GM23338 (cell line): Measurements from ENCODE around the gene ISG20. TPM values are rescaled to one million over a fixed set of nuclear protein-coding genes. Genes with fewer than 3 reads are reported as not detected.

Experiments
- ATAC-seq: fragments of 200-7000 bp; cut with Tn5 transposase; 3 replicates; pipeline ENCODE4 v1.9.1; 2020
- DNase-seq: peaks from one replicate; pipeline ENCODE4 v3.0.0-alpha.2; 2015; ENCODE audit warnings: low spot score
- H2AFZ ChIP-seq: fragments of 200-600 bp; sonication (generic); 2 replicates; pipeline ENCODE4 v1.8.0; 2016; ENCODE audit warnings: antibody characterized with exemption, mild to moderate bottlenecking, moderate library complexity
- H3F3A ChIP-seq: fragments of 200-600 bp; sonication (generic); replicated peaks from 2 replicates; pipeline ENCODE4 v1.8.0; 2017; ENCODE audit warnings: antibody characterized with exemption, mixed run types, low read depth
- H3K27ac ChIP-seq: fragments of 200-600 bp; sonication (generic); 2 replicates; pipeline ENCODE4 v1.6.1; 2016; ENCODE audit warnings: low read depth
- H3K27me3 ChIP-seq: fragments of 200-600 bp; sonication (generic); 2 replicates; pipeline ENCODE4 v1.8.0; 2016; ENCODE audit warnings: mild to moderate bottlenecking, mixed run types, moderate library complexity; ENCODE audit not compliant: insufficient read depth
- H3K36me3 ChIP-seq: fragments of 200-600 bp; sonication (generic); 2 replicates; pipeline ENCODE4 v1.8.0; 2016; ENCODE audit warnings: mild to moderate bottlenecking; ENCODE audit not compliant: insufficient read depth
- H3K4me1 ChIP-seq: fragments of 200-600 bp; sonication (generic); 2 replicates; pipeline ENCODE4 v1.8.0; 2016; ENCODE audit warnings: mild to moderate bottlenecking, moderate library complexity; ENCODE audit not compliant: insufficient read depth
- H3K4me2 ChIP-seq: fragments of 200-600 bp; sonication (generic); 2 replicates; pipeline ENCODE4 v1.7.1; 2017; ENCODE audit warnings: mixed run types
- H3K4me3 ChIP-seq: fragments of 200-600 bp; sonication (generic); 2 replicates; pipeline ENCODE4 v1.6.1; 2016; ENCODE audit warnings: mixed run types
- H3K79me2 ChIP-seq: fragments of 200-600 bp; sonication (generic); replicated peaks from 2 replicates; pipeline ENCODE4 v1.8.0; 2017; ENCODE audit warnings: mild to moderate bottlenecking; ENCODE audit not compliant: insufficient read depth
- H3K9me2 ChIP-seq: fragments of 200-600 bp; sonication (generic); 2 replicates; pipeline ENCODE4 v1.8.0; 2017; ENCODE audit not compliant: insufficient read depth
- H4K20me1 ChIP-seq: fragments of 200-600 bp; sonication (generic); replicated peaks from 2 replicates; pipeline ENCODE4 v1.8.0; 2017; ENCODE audit warnings: mild to moderate bottlenecking; ENCODE audit not compliant: insufficient read depth
- H3K27ac Mint-ChIP-seq: 2 replicates; pipeline ENCODE4 v1.8.0; 2020; ENCODE audit warnings: inconsistent platforms, mild to moderate bottlenecking, moderate library complexity, mixed read lengths
- H3K27me3 Mint-ChIP-seq: 3 replicates; pipeline ENCODE4 v1.8.0; 2022; ENCODE audit warnings: low read depth, mild to moderate bottlenecking, moderate library complexity, mixed read lengths, inconsistent platforms; ENCODE audit not compliant: insufficient read depth, poor library complexity
- H3K36me3 Mint-ChIP-seq: 3 replicates; pipeline ENCODE4 v1.8.0; 2021; ENCODE audit warnings: low read depth, mild to moderate bottlenecking, inconsistent platforms, moderate library complexity, mixed read lengths
- H3K4me1 Mint-ChIP-seq: 3 replicates; pipeline ENCODE4 v1.8.0; 2020; ENCODE audit warnings: mild to moderate bottlenecking, inconsistent platforms, mixed read lengths
- H3K4me3 Mint-ChIP-seq: 3 replicates; pipeline ENCODE4 v1.8.0; 2021; ENCODE audit warnings: moderate library complexity, mild to moderate bottlenecking, inconsistent platforms, mixed read lengths
- H3K9me3 Mint-ChIP-seq: 3 replicates; pipeline ENCODE4 v1.8.0; 2020; ENCODE audit warnings: moderate library complexity, mild to moderate bottlenecking, inconsistent platforms, mixed read lengths
- CREB1 ChIP-seq: fragments of 250-450 bp; sonication (Bioruptor Pico); IDR thresholded peaks from 2 replicates; pipeline ENCODE4 v1.5.0; 2020; ENCODE audit warnings: low read depth, mild to moderate bottlenecking, moderate library complexity
- EZH2phosphoT487 ChIP-seq: fragments of 200-600 bp; sonication (generic); IDR thresholded peaks from one replicate; pipeline ENCODE4 v1.8.1; 2018; ENCODE audit warnings: antibody characterized with exemption; ENCODE audit not compliant: unreplicated experiment
- JUNB ChIP-seq: IDR thresholded peaks from one replicate; pipeline ENCODE4 v1.6.1; 2016; ENCODE audit warnings: antibody characterized with exemption; ENCODE audit not compliant: unreplicated experiment
- NANOG ChIP-seq: IDR thresholded peaks from 2 replicates; pipeline ENCODE4 v1.6.1; 2016; ENCODE audit warnings: antibody characterized with exemption, borderline replicate concordance
- POLR2AphosphoS5 ChIP-seq: IDR thresholded peaks from 2 replicates; pipeline ENCODE4 v1.6.1; 2016; ENCODE audit warnings: antibody characterized with exemption, low read depth
- ZNF114 ChIP-seq: fragments of 250-450 bp; sonication (Bioruptor Pico); IDR thresholded peaks from 2 replicates; pipeline ENCODE4 v1.5.0; 2020; ENCODE audit warnings: mild to moderate bottlenecking, moderate library complexity
- polyA plus RNA-seq: library from polyadenylated mRNA; unstranded; fragments of >200 nt; fragmentation: Nextera tagmentation; extraction: Ambion mirVana; gene quantifications from 2 replicates; pipeline ENCODE4 v1.2.1, GENCODE V29; 2016
- total RNA-seq: library from RNA; depleted of rRNA; stranded (reverse); fragments of >200 nt; shearing (Covaris generic); gene quantifications from 2 replicates; pipeline ENCODE4 v1.2.3, GENCODE V29; 2014
- TF ChIP-seq, protein P1 (sequence below): IDR thresholded peaks from one replicate; pipeline ENCODE4 v1.6.1; 2018; ENCODE audit warnings: antibody characterized with exemption; ENCODE audit not compliant: unreplicated experiment
- TF ChIP-seq, protein P2 (sequence below): IDR thresholded peaks from 2 replicates; pipeline ENCODE4 v1.6.1; 2016; ENCODE audit warnings: antibody characterized with exemption
- TF ChIP-seq, protein P3 (sequence below), 2 experiments: fragments of 200-600 bp in 1 of 2; sonication (generic) in 1 of 2; conservative IDR thresholded peaks; 2 replicates each; pipeline versions ENCODE4 v1.5.1 to v1.6.1; 2016 to 2017; ENCODE audit warnings: antibody characterized with exemption in 2 of 2, low read depth in 2 of 2, mild to moderate bottlenecking in 2 of 2, moderate library complexity in 1 of 2

ISG20 gene
- total and polyA plus RNA-seq, 2 experiments from 2014 or later = 3.2 to 3.7 TPM

DNA sequence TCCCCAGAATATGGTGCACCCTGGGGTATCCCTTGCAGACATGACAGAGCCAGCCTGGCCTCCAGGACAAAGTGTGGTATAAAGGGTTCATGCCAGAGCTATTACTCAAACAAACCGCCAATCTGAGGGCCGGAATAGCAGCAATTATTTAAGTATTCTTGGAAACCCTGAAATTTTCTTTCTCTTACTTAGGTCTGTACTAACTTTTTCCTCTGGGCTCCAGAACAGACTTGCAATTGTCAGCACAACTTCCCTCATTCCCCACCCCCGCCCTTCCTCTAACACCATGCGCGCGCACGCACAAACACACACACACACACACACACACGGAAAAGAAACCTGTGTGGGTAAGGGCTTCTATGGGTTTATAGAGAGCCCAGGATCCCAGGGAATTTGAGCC, 56.3 kb downstream of the ISG20 start (continued):
- no peak for TF ChIP-seq POLR2AphosphoS5
- TF ChIP-seq JUNB = no peak
- TF ChIP-seq ZNF114 = no peak
- TF ChIP-seq CREB1 (CRISPR knock-in tag) = no peak
- no peak for TF ChIP-seq EZH2phosphoT487
- no peak for TF ChIP-seq NANOG
- TF ChIP-seq, protein P1, sequence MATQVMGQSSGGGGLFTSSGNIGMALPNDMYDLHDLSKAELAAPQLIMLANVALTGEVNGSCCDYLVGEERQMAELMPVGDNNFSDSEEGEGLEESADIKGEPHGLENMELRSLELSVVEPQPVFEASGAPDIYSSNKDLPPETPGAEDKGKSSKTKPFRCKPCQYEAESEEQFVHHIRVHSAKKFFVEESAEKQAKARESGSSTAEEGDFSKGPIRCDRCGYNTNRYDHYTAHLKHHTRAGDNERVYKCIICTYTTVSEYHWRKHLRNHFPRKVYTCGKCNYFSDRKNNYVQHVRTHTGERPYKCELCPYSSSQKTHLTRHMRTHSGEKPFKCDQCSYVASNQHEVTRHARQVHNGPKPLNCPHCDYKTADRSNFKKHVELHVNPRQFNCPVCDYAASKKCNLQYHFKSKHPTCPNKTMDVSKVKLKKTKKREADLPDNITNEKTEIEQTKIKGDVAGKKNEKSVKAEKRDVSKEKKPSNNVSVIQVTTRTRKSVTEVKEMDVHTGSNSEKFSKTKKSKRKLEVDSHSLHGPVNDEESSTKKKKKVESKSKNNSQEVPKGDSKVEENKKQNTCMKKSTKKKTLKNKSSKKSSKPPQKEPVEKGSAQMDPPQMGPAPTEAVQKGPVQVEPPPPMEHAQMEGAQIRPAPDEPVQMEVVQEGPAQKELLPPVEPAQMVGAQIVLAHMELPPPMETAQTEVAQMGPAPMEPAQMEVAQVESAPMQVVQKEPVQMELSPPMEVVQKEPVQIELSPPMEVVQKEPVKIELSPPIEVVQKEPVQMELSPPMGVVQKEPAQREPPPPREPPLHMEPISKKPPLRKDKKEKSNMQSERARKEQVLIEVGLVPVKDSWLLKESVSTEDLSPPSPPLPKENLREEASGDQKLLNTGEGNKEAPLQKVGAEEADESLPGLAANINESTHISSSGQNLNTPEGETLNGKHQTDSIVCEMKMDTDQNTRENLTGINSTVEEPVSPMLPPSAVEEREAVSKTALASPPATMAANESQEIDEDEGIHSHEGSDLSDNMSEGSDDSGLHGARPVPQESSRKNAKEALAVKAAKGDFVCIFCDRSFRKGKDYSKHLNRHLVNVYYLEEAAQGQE = no peak

DNA sequence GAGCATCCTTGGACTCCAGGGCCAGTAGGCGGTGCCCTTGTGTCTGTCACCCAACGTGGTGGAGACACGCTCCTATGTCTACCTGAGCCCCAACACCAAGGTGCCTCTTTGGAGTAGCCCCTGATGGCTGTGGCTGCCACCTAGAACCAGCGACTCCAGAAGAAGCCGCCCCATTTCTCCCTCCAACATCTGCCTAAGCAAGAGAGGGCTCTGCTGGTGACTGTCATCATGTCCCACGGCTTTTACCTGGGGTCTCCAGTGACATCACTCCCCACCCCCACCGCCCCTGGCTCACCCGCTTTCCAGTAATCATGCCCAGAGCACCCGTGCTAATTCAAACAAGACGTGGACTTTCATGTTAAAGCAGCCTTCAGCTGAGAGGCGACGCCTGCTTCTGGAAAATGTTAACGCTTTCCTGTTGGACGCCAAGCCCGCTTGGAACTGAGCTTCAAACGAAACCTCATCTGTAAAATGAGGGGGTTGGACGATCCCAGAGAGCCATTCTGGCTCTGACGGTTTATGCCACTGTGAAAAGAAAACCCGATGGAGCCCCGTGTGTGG, 57.0 kb downstream of the ISG20 start:
- H3K4me1 Mint-ChIP-seq = no peaks in the 10 kb centered on the region
- ATAC-seq (no peak), DNase-seq (no peak)
- no peaks in the 10 kb centered on the region; the same call in 2 of the 3 replicates for H3K9me3 Mint-ChIP-seq
- H4K20me1 ChIP-seq = no peaks in the 10 kb centered on the region
- no peaks in the 10 kb centered on the region for H3K4me1 ChIP-seq
- H3K36me3 Mint-ChIP-seq = no peaks in the 10 kb centered on the region
- H3K27ac ChIP-seq = no peak overlapping the region
- no peaks in the 10 kb centered on the region for H3K27me3 ChIP-seq
- peaks cover 7% of the 10 kb centered on the region for H3K27me3 Mint-ChIP-seq
- no peak overlapping the region for H3K27ac Mint-ChIP-seq
- no peak overlapping the region for H2AFZ ChIP-seq
- 0 out of 2 replicates have a peak, but pooled peaks cover 6% of the 10 kb centered on the region for H3K9me2 ChIP-seq
- H3K36me3 ChIP-seq = no peaks in the 10 kb centered on the region
- no peaks in the 10 kb centered on the region for H3K79me2 ChIP-seq
- H3K4me2 ChIP-seq = no peak overlapping the region
- TF ChIP-seq, protein P2, sequence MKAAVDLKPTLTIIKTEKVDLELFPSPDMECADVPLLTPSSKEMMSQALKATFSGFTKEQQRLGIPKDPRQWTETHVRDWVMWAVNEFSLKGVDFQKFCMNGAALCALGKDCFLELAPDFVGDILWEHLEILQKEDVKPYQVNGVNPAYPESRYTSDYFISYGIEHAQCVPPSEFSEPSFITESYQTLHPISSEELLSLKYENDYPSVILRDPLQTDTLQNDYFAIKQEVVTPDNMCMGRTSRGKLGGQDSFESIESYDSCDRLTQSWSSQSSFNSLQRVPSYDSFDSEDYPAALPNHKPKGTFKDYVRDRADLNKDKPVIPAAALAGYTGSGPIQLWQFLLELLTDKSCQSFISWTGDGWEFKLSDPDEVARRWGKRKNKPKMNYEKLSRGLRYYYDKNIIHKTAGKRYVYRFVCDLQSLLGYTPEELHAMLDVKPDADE = no peak
- TF ChIP-seq, protein P3, sequence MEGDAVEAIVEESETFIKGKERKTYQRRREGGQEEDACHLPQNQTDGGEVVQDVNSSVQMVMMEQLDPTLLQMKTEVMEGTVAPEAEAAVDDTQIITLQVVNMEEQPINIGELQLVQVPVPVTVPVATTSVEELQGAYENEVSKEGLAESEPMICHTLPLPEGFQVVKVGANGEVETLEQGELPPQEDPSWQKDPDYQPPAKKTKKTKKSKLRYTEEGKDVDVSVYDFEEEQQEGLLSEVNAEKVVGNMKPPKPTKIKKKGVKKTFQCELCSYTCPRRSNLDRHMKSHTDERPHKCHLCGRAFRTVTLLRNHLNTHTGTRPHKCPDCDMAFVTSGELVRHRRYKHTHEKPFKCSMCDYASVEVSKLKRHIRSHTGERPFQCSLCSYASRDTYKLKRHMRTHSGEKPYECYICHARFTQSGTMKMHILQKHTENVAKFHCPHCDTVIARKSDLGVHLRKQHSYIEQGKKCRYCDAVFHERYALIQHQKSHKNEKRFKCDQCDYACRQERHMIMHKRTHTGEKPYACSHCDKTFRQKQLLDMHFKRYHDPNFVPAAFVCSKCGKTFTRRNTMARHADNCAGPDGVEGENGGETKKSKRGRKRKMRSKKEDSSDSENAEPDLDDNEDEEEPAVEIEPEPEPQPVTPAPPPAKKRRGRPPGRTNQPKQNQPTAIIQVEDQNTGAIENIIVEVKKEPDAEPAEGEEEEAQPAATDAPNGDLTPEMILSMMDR (conservative IDR thresholded peaks at IDR 0.05; ENCODE audit: low read depth in 2 of 2) = peak in 1 of 2 experiments; percentile 49; a peak in 2 of 4 replicates
- no peaks in the 10 kb centered on the region for H3F3A ChIP-seq
- H3K4me3 ChIP-seq = no peak overlapping the region
- H3K4me3 Mint-ChIP-seq = no peak overlapping the region
